Measurements from ENCODE around the gene FOXG1. TPM values are rescaled to one million over a fixed set of nuclear protein-coding genes. Genes with fewer than 3 reads are reported as not detected.

The FOXG1 gene
- polyA plus RNA-seq, 1 experiment, result not detected

GRCh38 chr14:28772613-28773012 lies 6.0 kb downstream of the FOXG1 start:
- Histone ChIP-seq H3K36me3 (ENCODE audit: control insufficient read depth, insufficient read depth, low read length) (no peaks in the 10 kb centered on the region), H3K27me3 (ENCODE audit: control insufficient read depth, insufficient read depth, low read length) (peaks cover 40% of the 10 kb centered on the region), H3K4me3 (ENCODE audit: low read depth, low read length) (no peak overlapping the region)
- ChIA-PET CTCF (no interaction called here), POLR2A (no interaction called here)
- DNase-seq (ENCODE audit: low read depth), result no peak
- no peak for TF ChIP-seq CTCF (IDR thresholded peaks at IDR 0.05; ENCODE audit: insufficient read depth, low read depth, low read length)

GRCh38 chr14:28773176-28773575 lies 6.6 kb downstream of the FOXG1 start:
- TF ChIP-seq CTCF (IDR thresholded peaks at IDR 0.05; ENCODE audit: insufficient read depth, low read depth, low read length), result no peak
- no peak overlapping the region for H3K4me3 ChIP-seq (ENCODE audit: low read depth, low read length)
- ChIA-PET CTCF (interaction anchor here (1.0 to 1.9 kb wide), 5 partner anchors 8 to 449 kb away, joined by 3 to 9 read pairs (median 3); partner anchors contain the start of gene FOXG1), POLR2A (interaction anchor here (0.6 kb wide), 1 partner anchor 8 kb away, joined by 3 read pairs; no protein-coding TSS in a partner anchor)
- H3K36me3 ChIP-seq (ENCODE audit: control insufficient read depth, insufficient read depth, low read length), result no peaks in the 10 kb centered on the region
- DNase-seq (ENCODE audit: low read depth), result no peak
- H3K27me3 ChIP-seq (ENCODE audit: control insufficient read depth, insufficient read depth, low read length), result peaks cover 40% of the 10 kb centered on the region

GRCh38 chr14:28773861-28774691 lies 7.5 kb downstream of the FOXG1 start:
- Histone ChIP-seq H3K36me3 (ENCODE audit: control insufficient read depth, insufficient read depth, low read length) (no peaks in the 10 kb centered on the region), H3K4me3 (ENCODE audit: low read depth, low read length) (no peak overlapping the region), H3K27me3 (ENCODE audit: control insufficient read depth, insufficient read depth, low read length) (peaks cover 41% of the 10 kb centered on the region)
- POLR2A ChIA-PET, result interaction anchor here (0.6 kb wide), 1 partner anchor 9 kb away, joined by 3 read pairs; no protein-coding TSS in a partner anchor
- TF ChIP-seq CTCF (IDR thresholded peaks at IDR 0.05; ENCODE audit: insufficient read depth, low read depth, low read length), result peak; percentile 42
- CTCF ChIA-PET, result interaction anchor here (0.6 to 1.9 kb wide), 12 partner anchors 9 to 1669 kb away, joined by 3 to 9 read pairs (median 3); partner anchors contain the start of gene FOXG1
- no peak for DNase-seq (ENCODE audit: low read depth)

- DNase-seq (ENCODE audit: low read depth), result no peak
- Histone ChIP-seq H3K36me3 (ENCODE audit: control insufficient read depth, insufficient read depth, low read length) (no peaks in the 10 kb centered on the region), H3K27me3 (ENCODE audit: control insufficient read depth, insufficient read depth, low read length) (peaks cover 41% of the 10 kb centered on the region), H3K4me3 (ENCODE audit: low read depth, low read length) (no peak overlapping the region)
- ChIA-PET CTCF (interaction anchor here (0.6 to 1.9 kb wide), 8 partner anchors 8 to 1668 kb away, joined by 3 to 9 read pairs (median 3); partner anchors contain the start of gene FOXG1), POLR2A (no interaction called here)
- TF ChIP-seq CTCF (IDR thresholded peaks at IDR 0.05; ENCODE audit: insufficient read depth, low read depth, low read length), result no peak
Observed at GRCh38 chr14:28774764-28775735, 8.5 kb downstream of the FOXG1 start.
